H9 (cell line): ENCODE measurements around the gene SLC2A8. TPM values are rescaled to one million over a fixed set of nuclear protein-coding genes. Genes with fewer than 3 reads are reported as not detected.

ENCODE experiments used
- DNase-seq: peaks from one replicate; pipeline ENCODE4 v3.0.0-alpha.2; 2017
- H2AFZ ChIP-seq: one replicate; pipeline ENCODE4 v1.6.1; 2013; ENCODE audit warnings: mild to moderate bottlenecking, low read length, control low read depth, moderate library complexity
- H2AK5ac ChIP-seq: 2 replicates; pipeline ENCODE4 v1.6.1; 2013; ENCODE audit warnings: low read length, control low read depth, mixed read lengths; ENCODE audit not compliant: insufficient read length
- H2BK120ac ChIP-seq: one replicate; pipeline ENCODE4 v1.6.1; 2013; ENCODE audit warnings: low read depth, mild to moderate bottlenecking, low read length, control low read depth, inconsistent platforms; ENCODE audit not compliant: poor library complexity, severe bottlenecking
- H2BK12ac ChIP-seq: 2 replicates; pipeline ENCODE4 v1.6.1; 2013; ENCODE audit warnings: low read length, control low read depth, mixed read lengths, low read depth; ENCODE audit not compliant: insufficient read length
- H2BK15ac ChIP-seq: 2 replicates; pipeline ENCODE4 v1.6.1; 2013; ENCODE audit warnings: low read depth, low read length, control low read depth
- H2BK20ac ChIP-seq: one replicate; pipeline ENCODE4 v1.6.1; 2013; ENCODE audit warnings: low read depth, mild to moderate bottlenecking, low read length, control low read depth, inconsistent platforms; ENCODE audit not compliant: poor library complexity, severe bottlenecking
- H2BK5ac ChIP-seq: 2 replicates; pipeline ENCODE4 v1.6.1; 2013; ENCODE audit warnings: low read length, control low read depth, mixed read lengths; ENCODE audit not compliant: insufficient read length
- H3K14ac ChIP-seq: 2 replicates; pipeline ENCODE4 v1.6.1; 2013; ENCODE audit warnings: low read length, control low read depth; ENCODE audit not compliant: insufficient read depth
- H3K18ac ChIP-seq: 2 replicates; pipeline ENCODE4 v1.6.1; 2013; ENCODE audit warnings: low read depth, mild to moderate bottlenecking, mixed read lengths, low read length, control low read depth; ENCODE audit not compliant: insufficient read length
- H3K23ac ChIP-seq: 2 replicates; pipeline ENCODE4 v1.6.1; 2013; ENCODE audit warnings: low read length, control low read depth, mixed read lengths, low read depth; ENCODE audit not compliant: insufficient read length
- H3K23me2 ChIP-seq: 2 replicates; pipeline ENCODE4 v1.6.1; 2013; ENCODE audit warnings: low read depth, mild to moderate bottlenecking, mixed read lengths, low read length, control low read depth; ENCODE audit not compliant: insufficient read length, poor library complexity, severe bottlenecking
- H3K27ac ChIP-seq: 2 replicates; pipeline ENCODE4 v1.5.1; 2013; ENCODE audit warnings: low read length, control low read depth, mixed read lengths, low read depth; ENCODE audit not compliant: insufficient read length
- H3K27me3 ChIP-seq: 2 replicates; pipeline ENCODE4 v1.6.1; 2013; ENCODE audit warnings: low read length, control low read depth, inconsistent platforms; ENCODE audit not compliant: insufficient read depth
- H3K4ac ChIP-seq: 2 replicates; pipeline ENCODE4 v1.6.1; 2013; ENCODE audit warnings: low read depth, mild to moderate bottlenecking, control low read depth, inconsistent platforms, low read length, moderate library complexity
- H3K4me1 ChIP-seq: 2 replicates; pipeline ENCODE4 v1.6.1; 2013; ENCODE audit warnings: low read length, control low read depth, inconsistent platforms; ENCODE audit not compliant: insufficient read depth
- H3K4me2 ChIP-seq: 2 replicates; pipeline ENCODE4 v1.6.1; 2013; ENCODE audit warnings: low read length, control low read depth, mixed read lengths; ENCODE audit not compliant: insufficient read length, insufficient read depth
- H3K56ac ChIP-seq: 2 replicates; pipeline ENCODE4 v1.6.1; 2013; ENCODE audit warnings: low read depth, mild to moderate bottlenecking, mixed read lengths, low read length, control low read depth; ENCODE audit not compliant: insufficient read length
- H3K79me1 ChIP-seq: 2 replicates; pipeline ENCODE4 v1.6.1; 2013; ENCODE audit warnings: low read depth, mild to moderate bottlenecking, moderate library complexity, low read length, control low read depth, inconsistent platforms; ENCODE audit not compliant: insufficient read depth, poor library complexity, severe bottlenecking
- H3K79me2 ChIP-seq: 2 replicates; pipeline ENCODE4 v1.6.1; 2013; ENCODE audit warnings: low read length, control low read depth, inconsistent platforms; ENCODE audit not compliant: insufficient read depth
- H3K9ac ChIP-seq: 2 replicates; pipeline ENCODE4 v1.6.1; 2013; ENCODE audit warnings: low read length, control low read depth, mixed read lengths; ENCODE audit not compliant: insufficient read length; ENCODE audit errors: extremely low read depth
- H3K9me3 ChIP-seq: one replicate; pipeline ENCODE4 v1.6.1; 2013; ENCODE audit warnings: low read depth, low read length, inconsistent platforms; ENCODE audit not compliant: control insufficient read depth
- H3T11ph ChIP-seq: one replicate; pipeline ENCODE4 v1.6.1; 2013; ENCODE audit warnings: mild to moderate bottlenecking, low read length, control low read depth, inconsistent platforms
- H4K20me1 ChIP-seq: one replicate; pipeline ENCODE4 v1.6.1; 2013; ENCODE audit not compliant: control insufficient read depth, insufficient read length, insufficient read depth
- H4K5ac ChIP-seq: 2 replicates; pipeline ENCODE4 v1.6.1; 2013; ENCODE audit warnings: low read depth, mild to moderate bottlenecking, mixed read lengths, low read length, control low read depth; ENCODE audit not compliant: insufficient read length
- H4K8ac ChIP-seq: replicated peaks from 2 replicates; pipeline ENCODE4 v1.6.1; 2013; ENCODE audit warnings: low read length, control low read depth, mixed read lengths, low read depth; ENCODE audit not compliant: insufficient read length
- H4K91ac ChIP-seq: 2 replicates; pipeline ENCODE4 v1.6.1; 2013; ENCODE audit warnings: low read depth, mild to moderate bottlenecking, moderate library complexity, mixed read lengths, low read length, control low read depth; ENCODE audit not compliant: insufficient read length
- H3K27ac Mint-ChIP-seq, 3 experiments: 2 replicates in 2 of 3; 3 replicates in 1 of 3; pipeline ENCODE4 v1.8.0; 2020 to 2021; ENCODE audit warnings: mixed read lengths in 3 of 3, mild to moderate bottlenecking in 1 of 3, moderate library complexity in 1 of 3
- H3K27me3 Mint-ChIP-seq: 2 replicates; pipeline ENCODE4 v1.8.0; 2021; ENCODE audit warnings: low read depth, mild to moderate bottlenecking, moderate library complexity, mixed read lengths
- H3K36me3 Mint-ChIP-seq, 3 experiments: 2 replicates in 2 of 3; 3 replicates in 1 of 3; pipeline ENCODE4 v1.8.0; 2020 to 2021; ENCODE audit warnings: low read depth in 3 of 3, mixed read lengths in 3 of 3; ENCODE audit not compliant: insufficient read depth in 1 of 3
- H3K4me1 Mint-ChIP-seq, 2 experiments: 2 replicates each; pipeline ENCODE4 v1.8.0; 2020; ENCODE audit warnings: mixed read lengths in 2 of 2
- H3K4me3 Mint-ChIP-seq, 2 experiments: 2 replicates in 1 of 2; 3 replicates in 1 of 2; pipeline ENCODE4 v1.8.0; 2020 to 2021; ENCODE audit warnings: mild to moderate bottlenecking in 2 of 2, mixed read lengths in 2 of 2, moderate library complexity in 1 of 2
- H3K9me3 Mint-ChIP-seq, 2 experiments: 2 replicates in 1 of 2; 3 replicates in 1 of 2; pipeline ENCODE4 v1.8.0; 2020; ENCODE audit warnings: mild to moderate bottlenecking in 2 of 2, mixed read lengths in 2 of 2, moderate library complexity in 1 of 2
- CTCF ChIP-seq: fragments of 200-600 bp; sonication (generic); conservative IDR thresholded peaks from 3 replicates; pipeline ENCODE4 v1.8.0; 2021; ENCODE audit warnings: antibody characterized with exemption, mild to moderate bottlenecking
- WGBS: extraction: QIAGEN DNeasy Blood & Tissue Kit; methylation state at CpG from one replicate; pipeline ENCODE4 v1.1.7; 2013; ENCODE audit warnings: missing lambda C conversion rate, low lambda C conversion rate, mixed read lengths; ENCODE audit not compliant: insufficient read length; ENCODE audit errors: extremely low coverage; 5-methylcytosine and 5-hydroxymethylcytosine counted together
- total RNA-seq: library from RNA; stranded (reverse); gene quantifications from 2 replicates; pipeline ENCODE4 v1.2.1, GENCODE V29; 2021

SLC2A8 gene
- total RNA-seq, 1 experiment from 2014 or later, result 38.3 TPM

- H3K9ac ChIP-seq, result no peak overlapping the region
- no peaks in the 10 kb centered on the region for H4K20me1 ChIP-seq
- no peak overlapping the region for H2BK15ac ChIP-seq
- no peaks in the 10 kb centered on the region for H3K27me3 Mint-ChIP-seq
- H2AFZ ChIP-seq, result no peak overlapping the region
- no peak overlapping the region for H3K27ac ChIP-seq
- H2BK12ac ChIP-seq, result no peak overlapping the region
- H3K4me1 ChIP-seq, result no peaks in the 10 kb centered on the region
- H2AK5ac ChIP-seq, result no peak overlapping the region
- no peak overlapping the region for H3K14ac ChIP-seq
- no peaks in the 10 kb centered on the region for H3K27me3 ChIP-seq
- H3K18ac ChIP-seq, result no peak overlapping the region
- WGBS, result no CpG with 5 or more reads among the region's 8 CpGs
- no peak overlapping the region for H2BK5ac ChIP-seq
- H4K8ac ChIP-seq, result no peak overlapping the region
- TF ChIP-seq CTCF, result no peak
- H4K5ac ChIP-seq, result no peak overlapping the region
- H3K56ac ChIP-seq, result no peak overlapping the region
- H3T11ph ChIP-seq, result no peak overlapping the region
- H3K27ac Mint-ChIP-seq, result no peak overlapping the region; a peak in 1 of 7 replicates
- no peak overlapping the region for H2BK120ac ChIP-seq
- no peak overlapping the region for H2BK20ac ChIP-seq
- no peak overlapping the region for H3K4me3 Mint-ChIP-seq
- H3K79me2 ChIP-seq, result peaks cover 2% of the 10 kb centered on the region; the same call in 1 of the 2 replicates
- H3K23me2 ChIP-seq, result no peaks in the 10 kb centered on the region
- no peaks in the 10 kb centered on the region for H3K79me1 ChIP-seq
- no peak overlapping the region for H3K4ac ChIP-seq
- no peaks in the 10 kb centered on the region for H3K9me3 Mint-ChIP-seq
- H3K36me3 Mint-ChIP-seq, result peaks cover 27 to 67% (median 61%) of the 10 kb centered on the region in 3 experiments; a peak in 6 of 7 replicates
- no peak overlapping the region for H3K23ac ChIP-seq
- H3K9me3 ChIP-seq, result no peaks in the 10 kb centered on the region
- no peak overlapping the region for H4K91ac ChIP-seq
- DNase-seq, result no peak
- H3K4me1 Mint-ChIP-seq, result peaks cover under 1% of the 10 kb centered on the region in 2 experiments; a peak in 2 of 4 replicates
- H3K4me2 ChIP-seq, result no peak overlapping the region
Measured at GRCh38 chr9:127430415-127430814, 33.4 kb downstream of the SLC2A8 start.
